Activated CD4-positive, alpha-beta T cell treated with anti-CD3 and anti-CD28 coated beads, Interleukin-10, Interleukin-2, amounts not matched to agents 100 ng/mL and 50 ng/mL, durations not matched to agents 16 hours and 8 hours (primary cell): Measurements from ENCODE around the gene CIB4.
A peak's percentile ranks its signal among the peaks of the same experiment; 100 is the strongest.

ENCODE experiments used
- DNase-seq: peaks from one replicate; pipeline ENCODE4 v3.0.0-alpha.2; 2020

Gene CIB4

GRCh38 chr2:26605195-26605998 is 35.8 kb downstream of the CIB4 start:
- peak; percentile 49 for DNase-seq

- DNase-seq = no peak
Observed at GRCh38 chr2:26602575-26602974, 38.6 kb downstream of the CIB4 start.

- DNase-seq = no peak
Observed at GRCh38 chr2:26599387-26599786, 41.8 kb downstream of the CIB4 start.

- no peak for DNase-seq
Observed at GRCh38 chr2:26598996-26599373, 42.2 kb downstream of the CIB4 start.

GRCh38 chr2:26598336-26598995 is 42.7 kb downstream of the CIB4 start:
- no peak for DNase-seq

DNA sequence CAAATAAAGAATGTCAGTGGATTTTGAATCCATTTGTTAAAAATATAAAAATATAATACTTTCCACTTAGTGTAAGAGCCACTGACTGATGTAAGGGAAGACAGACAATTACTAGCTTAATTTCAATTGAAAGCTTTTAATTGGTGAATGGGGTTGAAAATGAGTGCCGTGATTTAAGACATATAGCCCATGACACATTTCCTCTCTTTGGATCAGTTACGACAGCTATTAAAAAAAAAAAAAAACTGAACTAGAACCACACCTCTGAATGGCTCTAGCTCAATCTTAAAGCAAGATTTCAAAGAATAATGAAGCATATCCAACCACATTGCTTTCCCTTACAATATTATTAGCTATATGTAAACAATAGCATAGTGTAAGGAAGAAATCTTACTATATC is 44.0 kb downstream of the CIB4 start:
- DNase-seq = no peak

GRCh38 chr2:26595146-26595545 is 46.0 kb downstream of the CIB4 start:
- no peak for DNase-seq

- peak; percentile 40 for DNase-seq
Observed at GRCh38 chr2:26591619-26592505, 49.3 kb downstream of the CIB4 start.

- no peak for DNase-seq
Observed at GRCh38 chr2:26590980-26591618, 50.1 kb downstream of the CIB4 start.

DNA sequence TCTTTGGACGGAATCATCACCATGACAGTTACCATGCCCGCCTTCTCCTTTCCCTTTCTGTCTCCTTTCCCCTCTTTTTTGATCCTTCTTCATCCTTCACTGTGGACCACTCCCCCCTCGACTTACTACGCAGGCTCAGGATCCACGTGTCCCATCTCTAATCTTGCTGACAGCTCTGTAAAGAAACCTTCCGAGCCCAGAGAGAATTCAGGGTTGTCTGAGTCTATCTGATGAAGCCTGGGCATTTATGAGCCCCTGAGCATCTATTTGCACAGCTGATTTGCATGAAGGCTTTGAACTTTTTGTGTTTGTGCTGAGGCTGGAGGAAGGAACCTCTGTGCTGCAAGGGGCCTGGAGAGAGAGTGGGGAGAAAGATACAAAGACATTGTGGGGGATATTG is 50.7 kb downstream of the CIB4 start:
- DNase-seq = no peak

GRCh38 chr2:26588576-26588975 is 52.6 kb downstream of the CIB4 start:
- no peak for DNase-seq

DNA sequence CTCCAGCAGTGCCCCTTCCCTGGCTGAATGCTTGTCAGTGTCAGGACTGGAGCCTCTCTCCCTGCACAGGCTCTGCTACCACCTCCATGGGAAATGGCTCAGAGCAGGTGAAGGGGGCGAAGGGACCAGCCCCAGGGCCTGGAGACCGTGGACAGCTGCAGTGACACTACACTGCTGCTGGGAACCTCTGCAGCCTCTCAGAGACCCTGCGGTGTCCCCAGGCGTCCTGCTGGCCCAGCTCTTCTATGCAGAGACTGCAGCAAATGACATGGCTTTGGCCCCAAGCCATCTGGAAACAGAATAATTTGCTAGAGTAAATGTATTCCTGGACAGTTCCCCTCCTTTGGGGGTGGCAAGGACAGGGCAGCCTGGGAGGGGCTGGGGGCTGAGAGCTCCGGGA is 53.2 kb downstream of the CIB4 start:
- no peak for DNase-seq

- DNase-seq = no peak
Observed at GRCh38 chr2:26585966-26586365, 55.2 kb downstream of the CIB4 start.

- DNase-seq = no peak
Observed at GRCh38 chr2:26585100-26585499, 56.1 kb downstream of the CIB4 start.

DNA sequence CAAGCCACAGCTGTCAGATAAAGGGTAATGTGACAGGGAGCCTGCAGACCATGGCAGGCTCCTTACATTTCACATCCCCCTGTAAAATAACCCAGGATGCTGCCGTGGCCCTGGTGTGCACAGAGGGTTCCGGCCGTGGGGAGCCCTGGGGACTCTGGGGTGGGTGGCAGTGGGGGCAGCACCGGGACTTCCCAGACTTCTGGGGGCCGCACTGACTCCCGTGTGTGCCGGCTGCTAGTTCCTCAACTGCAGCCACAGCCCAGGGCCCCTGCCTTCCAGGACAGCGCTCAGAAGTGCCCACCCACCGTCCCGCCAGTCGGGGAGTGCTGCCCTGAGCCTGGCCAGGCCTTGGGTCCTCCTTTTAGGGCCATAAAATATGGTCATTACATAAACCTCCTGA is 56.5 kb downstream of the CIB4 start:
- no peak for DNase-seq

GRCh38 chr2:26584191-26584590 is 57.0 kb downstream of the CIB4 start:
- DNase-seq = no peak

- DNase-seq = no peak
Observed at GRCh38 chr2:26583381-26583911, 57.7 kb downstream of the CIB4 start.

- no peak for DNase-seq
Observed at GRCh38 chr2:26582890-26583289, 58.3 kb downstream of the CIB4 start.

- no peak for DNase-seq
Observed at GRCh38 chr2:26581991-26582842, 58.9 kb downstream of the CIB4 start.

DNA sequence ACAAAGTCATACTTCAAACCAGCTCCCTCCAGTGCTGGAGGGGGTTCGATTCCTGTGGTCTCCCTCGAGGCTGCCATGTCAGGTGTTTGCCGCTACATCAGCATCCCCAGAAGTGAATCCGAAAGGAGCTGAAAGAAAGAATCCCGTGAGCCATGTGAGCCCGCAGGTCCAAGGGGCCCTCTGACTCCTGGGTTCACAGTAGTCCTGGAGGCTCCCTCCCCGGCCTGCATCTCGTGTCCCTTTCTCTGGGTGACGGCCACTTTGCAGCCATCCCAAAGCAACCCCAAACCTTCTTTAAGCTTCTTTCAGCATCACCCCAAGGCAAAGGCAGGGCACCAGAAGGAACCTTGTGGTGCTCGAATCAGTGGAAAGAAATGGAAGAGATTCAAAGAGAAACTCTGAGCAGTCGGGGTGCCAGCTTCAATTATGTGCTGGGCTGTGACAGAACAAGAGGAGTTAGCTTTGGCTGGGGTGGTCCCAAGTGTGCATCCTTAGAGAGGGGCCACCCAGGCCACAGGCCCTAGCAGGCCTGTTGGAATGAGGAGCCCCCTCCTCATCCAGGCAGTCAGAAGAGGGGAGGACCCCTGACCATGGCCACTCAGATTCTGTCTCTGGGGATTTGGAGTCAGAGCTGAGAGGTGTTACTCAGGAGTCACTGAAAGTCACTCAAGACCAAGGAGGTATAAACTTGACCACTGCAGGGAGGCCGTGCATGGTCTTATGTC is 59.7 kb downstream of the CIB4 start:
- DNase-seq = no peak

DNA sequence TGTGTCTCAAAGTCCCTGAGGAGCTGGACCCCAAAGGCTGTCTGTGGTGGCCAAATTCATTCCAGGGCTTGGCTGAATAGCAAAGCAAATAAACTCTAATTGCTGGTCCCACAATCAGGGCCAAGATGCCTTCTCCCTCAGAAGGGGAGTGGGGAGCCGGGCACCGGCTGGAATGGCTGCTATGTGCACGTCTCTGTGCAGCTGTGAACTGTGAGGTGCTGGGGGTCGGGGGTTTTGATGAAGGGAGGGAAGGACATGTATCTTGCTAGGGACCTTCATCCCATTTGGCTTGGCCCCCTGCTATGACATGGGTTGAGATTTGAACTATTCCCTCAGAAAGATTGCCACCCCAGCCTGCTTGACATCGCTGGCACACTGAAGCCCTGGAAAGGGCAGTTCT is 60.4 kb downstream of the CIB4 start:
- DNase-seq = no peak
